ENCODE measurements around the gene DPP10.

DNA sequence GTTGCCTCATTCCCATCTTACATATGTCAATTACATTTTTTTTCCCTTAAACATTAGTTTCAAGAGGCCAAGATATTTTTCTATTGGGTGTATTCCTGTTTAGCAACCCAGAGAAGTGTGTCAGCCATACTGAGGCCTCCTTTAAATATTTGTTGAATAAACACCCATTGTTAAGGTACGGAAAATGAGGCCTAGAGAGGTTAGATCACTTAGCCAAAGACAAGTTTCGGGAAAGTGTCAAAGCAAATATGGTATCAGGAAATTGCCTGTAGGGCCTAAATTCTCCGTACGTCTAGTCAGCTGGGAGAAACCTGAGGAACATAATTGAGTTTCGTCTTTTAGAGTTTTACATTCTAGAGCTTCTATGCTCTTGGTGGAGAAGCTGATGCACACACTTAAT lies 1138.3 kb downstream of the DPP10 start:
- TF ChIP-seq ZNF274 (IDR thresholded peaks at IDR 0.05; ENCODE audit: low read depth, low read length) (no peak), YY1 (IDR thresholded peaks at IDR 0.05; ENCODE audit: insufficient read depth, insufficient read length) (no peak)

Data from NT2/D1 (cell line).